ENCODE results near the gene PRDM16.

PRDM16 gene

DNA sequence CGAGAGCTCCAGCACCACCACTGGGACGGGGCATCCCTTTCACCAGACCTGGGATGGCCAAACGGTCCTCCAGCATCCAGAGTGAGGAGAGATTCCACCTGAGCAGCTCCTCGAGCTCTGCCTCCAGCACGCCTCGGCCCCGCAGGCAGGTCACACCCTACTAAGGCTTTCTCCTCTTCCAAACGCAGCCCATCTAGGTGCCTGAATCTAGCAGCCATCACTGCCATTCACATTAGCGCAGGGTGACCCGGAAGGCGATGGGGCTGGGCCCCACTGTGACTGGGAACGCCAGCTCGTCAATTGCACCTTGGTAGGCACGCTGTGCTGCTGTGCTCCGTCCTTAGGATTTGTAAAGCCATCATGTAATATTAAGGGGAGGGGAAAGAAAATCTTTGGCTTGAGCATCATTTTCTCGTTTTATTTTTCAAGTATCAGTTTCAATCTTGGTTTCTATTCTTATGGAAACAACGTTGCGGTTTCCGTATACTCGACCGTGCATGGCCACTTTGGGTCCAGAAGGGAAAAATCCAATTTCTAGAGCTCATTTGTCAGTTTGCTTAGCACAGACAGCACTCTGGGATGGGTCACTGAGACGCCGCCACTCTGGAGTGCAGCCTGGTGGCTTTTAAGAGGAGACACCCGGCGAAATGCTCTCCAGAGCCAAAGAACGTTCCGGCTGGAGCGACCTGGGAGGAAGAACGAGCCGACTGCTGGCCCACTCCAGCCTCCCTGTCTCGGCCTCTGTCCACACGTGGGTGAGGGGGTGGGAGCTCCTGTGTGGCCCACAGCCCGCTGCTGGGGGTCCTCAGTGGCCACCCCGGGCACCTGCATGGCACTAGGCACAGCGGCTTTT, 173.6 kb downstream of the PRDM16 start:
- no peak for DNase-seq (ENCODE audit: low read depth in 2 of 2)

DNA sequence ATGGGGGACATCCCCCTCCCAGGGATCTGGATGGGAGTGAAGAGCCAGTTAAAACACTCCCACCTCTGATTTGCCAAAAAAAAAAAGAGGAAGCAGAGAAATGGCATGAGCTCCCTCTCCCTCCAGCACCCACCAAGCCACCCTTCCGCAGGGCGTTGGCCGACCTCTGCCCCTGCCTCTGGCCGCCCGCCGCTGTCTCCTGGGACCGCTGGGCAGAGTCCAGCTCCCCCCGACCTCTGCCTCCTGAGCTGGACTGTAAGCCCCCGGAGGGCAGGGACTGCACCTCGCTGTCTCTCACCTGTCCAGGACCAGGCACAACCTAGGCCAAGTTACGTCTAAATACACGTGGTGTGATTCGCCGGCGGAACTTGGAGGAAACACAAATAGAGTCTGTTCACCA, 174.3 kb downstream of the PRDM16 start:
- DNase-seq (ENCODE audit: low read depth in 2 of 2) = no peak

DNA sequence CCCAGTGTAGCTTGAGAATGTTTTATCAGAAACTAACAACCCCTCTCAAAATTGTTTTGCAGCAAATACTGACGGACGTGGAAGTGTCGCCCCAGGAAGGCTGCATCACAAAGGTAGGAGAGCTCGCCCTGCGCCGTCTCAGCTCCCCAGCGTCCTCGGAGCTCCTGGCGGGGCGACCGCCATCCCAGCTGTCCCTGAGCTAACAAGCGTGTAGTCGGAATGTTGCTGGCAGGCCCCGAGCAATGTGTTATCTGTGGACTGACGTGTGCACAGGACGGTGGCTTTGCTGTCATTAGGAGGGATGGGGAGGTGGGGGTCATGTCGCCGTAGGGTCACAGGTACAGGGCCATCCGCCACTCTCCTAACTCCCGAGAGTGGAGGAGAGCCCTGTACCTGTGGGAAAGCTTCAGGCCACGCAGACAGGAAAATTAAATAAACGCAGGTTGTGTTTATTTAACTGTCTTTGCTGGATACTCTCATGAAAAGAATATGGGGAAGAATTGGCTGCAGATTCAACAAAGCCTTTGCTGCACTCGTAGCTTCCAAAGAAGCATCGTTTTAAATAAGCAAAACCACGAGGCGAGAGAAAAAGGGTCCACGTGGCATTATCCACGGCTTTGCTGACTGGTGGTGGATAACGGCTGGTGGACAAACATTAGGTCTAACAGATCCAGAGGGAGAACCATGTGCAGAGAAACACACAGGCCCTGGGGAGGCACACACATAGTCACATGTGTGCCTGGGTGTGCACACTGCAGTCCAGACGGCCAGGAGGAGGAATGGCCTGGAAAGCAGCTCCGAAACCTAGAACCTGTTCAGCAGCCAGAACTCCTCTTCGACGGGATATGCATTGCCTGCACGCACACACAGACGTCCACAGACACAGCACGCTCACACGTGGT, 175.3 kb downstream of the PRDM16 start:
- no peak for DNase-seq (ENCODE audit: low read depth in 2 of 2)

DNA sequence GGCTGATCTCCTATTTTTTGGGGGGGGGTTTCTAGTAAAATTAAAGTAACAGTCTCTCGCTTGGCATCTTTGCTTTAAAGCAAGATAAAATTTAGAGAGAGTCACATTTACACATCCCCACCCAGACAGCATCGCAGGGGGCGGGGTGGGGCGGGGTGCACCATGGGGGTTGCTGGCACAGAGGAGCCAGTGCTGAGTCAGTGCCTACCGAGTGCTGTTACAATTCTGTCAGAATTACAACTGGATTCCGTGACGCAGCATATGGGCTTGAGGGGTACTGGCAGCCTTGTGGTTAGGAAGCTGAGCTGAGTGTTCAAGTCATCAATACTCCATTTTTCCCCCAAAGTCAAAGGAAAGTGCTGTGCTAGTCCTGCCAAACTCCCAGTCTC, 175.9 kb downstream of the PRDM16 start:
- DNase-seq (ENCODE audit: low read depth in 2 of 2) = no peak

DNA sequence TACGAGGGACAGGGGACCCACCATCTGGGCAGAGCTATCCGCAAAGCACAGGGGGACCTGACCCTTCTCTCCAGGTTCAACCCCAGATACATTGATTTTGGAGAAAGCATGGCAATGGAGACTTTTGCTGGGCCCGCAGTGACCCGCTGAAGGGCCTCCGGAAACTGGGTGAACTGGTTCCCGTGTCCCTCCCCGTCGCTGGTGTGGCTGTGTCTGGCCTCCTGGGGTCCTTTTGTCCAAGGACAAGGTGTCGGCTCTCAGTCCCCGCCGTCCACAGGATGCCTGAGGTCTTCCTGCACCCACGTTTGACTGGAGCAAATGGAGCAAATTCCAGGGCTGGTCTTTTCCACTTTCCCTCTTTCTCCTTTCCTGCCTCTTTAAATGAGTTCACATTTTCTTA, 176.3 kb downstream of the PRDM16 start:
- DNase-seq (ENCODE audit: low read depth in 2 of 2) = no peak

DNA sequence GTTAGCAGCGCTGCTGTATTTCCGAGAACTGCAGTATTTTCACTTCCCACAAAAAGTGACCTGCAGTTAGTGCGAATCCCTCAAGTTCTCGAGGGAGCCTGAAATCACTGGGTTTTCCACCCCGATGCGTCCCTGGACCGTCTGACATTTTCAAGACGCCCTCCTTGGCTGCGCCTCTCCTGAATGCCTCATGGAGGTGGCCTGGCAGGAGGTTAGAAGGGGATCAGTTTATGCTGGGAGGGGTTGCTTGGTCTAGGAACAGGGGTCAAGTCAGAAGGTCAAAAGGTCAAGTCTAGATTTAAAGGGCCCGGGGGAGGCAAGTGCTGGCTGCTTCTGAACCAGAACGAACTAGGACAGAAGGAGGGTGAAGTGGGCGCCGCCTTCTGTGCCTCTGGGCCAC, 176.8 kb downstream of the PRDM16 start:
- DNase-seq (ENCODE audit: low read depth in 2 of 2) = no peak

DNA sequence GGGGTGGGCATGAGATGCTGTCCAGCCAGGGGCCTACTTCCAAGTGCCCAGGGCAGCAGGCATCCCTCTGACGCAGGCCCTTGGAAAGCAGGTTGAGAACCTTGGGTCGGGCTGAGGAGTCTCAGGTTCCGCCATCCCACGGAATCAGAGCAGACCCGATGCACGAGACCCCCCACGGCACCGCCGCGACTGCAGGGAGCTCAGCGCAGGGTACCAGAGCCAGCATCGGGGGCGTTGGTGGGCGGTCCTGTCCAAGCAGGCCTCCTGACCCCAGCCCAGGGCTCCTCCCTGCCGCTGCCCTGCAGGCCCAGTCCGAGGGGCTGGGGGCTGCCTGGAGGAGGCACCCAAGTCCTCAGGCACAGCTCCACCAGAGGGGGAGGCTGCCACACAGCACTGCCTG, 177.2 kb downstream of the PRDM16 start:
- no peak for DNase-seq (ENCODE audit: low read depth in 2 of 2)

DNA sequence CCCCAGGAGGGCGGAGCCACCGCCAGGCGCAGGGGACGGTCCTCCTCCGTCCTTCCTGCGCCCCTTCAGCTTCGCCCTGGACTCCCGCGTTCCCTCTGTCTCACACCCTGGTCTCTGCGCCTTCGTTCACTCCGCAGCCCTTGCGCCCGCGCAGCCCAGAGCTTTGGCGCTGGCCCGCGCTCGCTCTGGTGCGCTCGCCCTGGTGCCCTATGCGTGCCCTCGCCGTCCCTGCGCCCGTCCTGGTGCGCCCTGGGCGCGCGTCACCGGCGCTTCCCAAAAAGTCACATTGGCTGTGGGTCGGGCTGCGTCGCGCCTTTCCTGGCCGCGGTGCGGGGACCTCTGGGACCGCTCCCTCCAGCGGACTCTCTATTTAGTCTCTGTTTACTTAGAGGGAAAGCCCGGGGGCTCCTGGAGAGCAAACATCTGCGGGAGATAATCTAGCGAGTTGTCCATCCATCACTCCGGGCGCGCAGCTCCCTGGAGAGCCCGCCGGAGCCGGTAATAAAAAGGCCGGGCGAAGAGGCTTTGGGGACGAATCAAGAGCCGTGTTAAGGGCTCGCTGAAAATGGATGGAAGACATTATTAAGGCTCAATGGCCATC, 178.6 kb downstream of the PRDM16 start:
- DNase-seq (ENCODE audit: low read depth in 2 of 2) = no peak

DNA sequence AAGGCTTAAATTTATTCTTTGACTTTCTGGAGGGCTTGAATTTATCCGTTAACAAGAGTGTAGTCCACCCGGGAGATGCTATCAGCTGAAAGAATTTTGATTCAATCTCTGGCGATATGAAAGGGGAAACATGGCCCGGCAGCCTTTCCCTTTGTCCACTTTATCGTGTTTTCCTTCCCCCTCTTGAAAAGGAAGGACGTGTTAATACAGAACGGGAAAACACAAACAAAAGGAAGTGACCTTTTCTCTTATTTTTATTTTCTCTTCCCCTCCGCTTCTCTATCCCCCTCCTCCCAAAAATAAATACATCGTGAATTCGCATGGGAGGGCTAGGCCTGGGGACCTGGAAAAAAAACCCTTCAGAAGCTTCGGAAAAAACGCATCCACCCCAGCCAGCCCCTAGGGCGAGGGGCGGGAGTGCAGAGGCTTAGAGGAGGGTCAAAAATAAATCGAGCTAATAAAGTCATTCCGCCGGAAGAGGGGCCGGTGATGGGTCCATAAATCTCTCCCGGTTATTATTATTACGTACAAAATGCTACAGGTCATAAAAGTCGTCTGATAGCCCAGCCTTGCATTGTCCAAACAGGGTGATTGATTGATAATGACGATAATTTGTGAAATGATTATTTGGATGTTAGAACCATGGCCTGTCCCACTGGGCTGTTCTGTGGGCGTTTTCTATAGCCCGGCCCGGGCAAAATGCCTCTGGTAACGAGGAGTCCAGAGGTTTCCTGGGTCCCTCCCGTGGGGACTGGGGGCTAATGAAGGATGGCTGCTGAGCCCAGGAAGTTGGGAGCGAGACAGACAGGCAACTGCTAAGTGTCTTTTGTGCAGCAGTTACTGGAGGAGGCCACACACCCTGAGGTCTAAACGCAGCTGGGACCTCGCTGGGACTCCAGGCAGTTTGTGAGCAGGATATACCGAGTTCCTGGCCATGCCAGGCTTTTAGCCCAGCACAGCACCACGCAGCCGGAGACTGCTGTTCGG, 179.4 kb downstream of the PRDM16 start:
- DNase-seq (ENCODE audit: low read depth in 2 of 2) = no peak

DNA sequence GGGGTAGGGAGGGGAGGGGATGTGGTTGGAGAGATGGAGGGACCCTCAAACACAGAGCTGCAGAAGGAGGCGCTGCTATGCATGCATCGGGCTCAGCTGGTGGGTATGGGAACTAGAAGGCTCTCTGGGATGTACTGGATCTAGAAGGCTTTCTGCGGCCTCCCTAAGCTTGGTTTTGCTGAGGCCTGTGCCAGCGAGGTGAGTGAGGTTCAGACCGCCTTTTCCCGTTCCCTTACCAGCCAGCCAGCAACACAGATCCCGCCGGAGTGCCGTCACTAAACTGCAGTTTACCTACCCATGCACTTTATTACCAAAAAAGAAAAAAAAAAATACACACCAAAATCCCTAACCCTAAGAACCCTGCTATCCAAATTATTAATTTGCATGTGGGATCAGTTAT, 180.2 kb downstream of the PRDM16 start:
- DNase-seq (ENCODE audit: low read depth in 2 of 2) = no peak

DNA sequence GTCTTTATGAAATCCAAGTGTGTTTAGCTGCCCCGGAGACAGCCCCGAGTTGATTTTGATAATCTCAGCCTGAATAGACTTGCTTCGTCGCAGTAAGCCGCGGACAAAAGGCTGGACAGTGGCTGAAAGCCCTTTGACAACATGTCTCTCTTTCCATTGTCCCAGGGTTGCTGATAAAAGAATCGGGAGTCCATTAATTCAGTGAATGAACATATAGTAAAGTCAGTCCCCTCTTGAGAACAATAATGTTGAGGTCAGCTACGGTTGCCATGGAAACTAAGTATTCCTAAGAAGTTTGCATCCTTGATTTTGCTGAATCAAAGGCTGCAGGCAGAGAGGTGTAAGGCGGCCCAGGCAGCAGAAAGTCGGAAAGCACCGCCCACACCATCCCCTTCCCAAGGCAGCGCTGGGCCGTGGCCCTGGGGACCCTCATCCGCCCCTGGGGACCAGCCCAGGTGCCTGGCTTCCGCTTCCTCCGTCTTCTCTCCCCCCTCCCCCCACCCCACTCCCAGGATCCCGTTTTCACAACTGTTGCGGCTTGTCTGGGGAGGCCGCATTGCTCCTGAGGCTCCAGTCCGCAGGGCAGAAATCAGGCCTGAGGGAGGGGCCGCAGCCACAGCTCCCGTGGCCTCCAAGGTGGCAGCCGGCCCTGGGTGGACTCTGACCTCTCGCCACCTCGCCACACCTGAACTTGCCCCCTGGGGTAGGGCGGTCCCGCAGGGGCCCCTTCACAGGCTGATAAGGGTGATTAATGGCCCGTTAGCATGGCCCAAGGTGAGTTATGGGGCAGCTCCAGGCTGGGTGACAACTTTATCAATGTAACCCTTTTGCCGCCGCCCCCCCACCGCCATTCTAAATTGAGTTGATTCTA, 180.9 kb downstream of the PRDM16 start:
- DNase-seq (ENCODE audit: low read depth in 2 of 2) = no peak

DNA sequence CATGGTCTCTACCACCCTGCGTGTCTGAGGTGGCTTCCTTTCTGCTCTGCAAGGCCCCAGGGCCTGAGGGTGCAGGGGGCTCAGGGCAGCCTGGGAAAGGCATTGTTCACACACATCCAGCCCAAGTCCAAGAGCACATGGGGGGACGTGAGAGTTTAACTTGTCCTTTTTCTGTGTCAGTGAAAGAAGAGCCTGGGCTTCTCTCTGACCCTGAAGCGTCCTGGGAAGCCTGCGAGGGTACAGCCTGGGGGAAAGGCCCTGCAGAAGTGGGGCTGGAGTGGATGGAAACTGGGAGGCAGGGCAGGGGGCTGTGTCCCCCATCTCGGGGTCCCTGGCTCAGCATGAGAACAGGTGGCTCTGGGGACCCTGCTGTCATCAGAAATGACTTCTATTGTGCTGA, 181.6 kb downstream of the PRDM16 start:
- DNase-seq (ENCODE audit: low read depth in 2 of 2) = no peak

DNA sequence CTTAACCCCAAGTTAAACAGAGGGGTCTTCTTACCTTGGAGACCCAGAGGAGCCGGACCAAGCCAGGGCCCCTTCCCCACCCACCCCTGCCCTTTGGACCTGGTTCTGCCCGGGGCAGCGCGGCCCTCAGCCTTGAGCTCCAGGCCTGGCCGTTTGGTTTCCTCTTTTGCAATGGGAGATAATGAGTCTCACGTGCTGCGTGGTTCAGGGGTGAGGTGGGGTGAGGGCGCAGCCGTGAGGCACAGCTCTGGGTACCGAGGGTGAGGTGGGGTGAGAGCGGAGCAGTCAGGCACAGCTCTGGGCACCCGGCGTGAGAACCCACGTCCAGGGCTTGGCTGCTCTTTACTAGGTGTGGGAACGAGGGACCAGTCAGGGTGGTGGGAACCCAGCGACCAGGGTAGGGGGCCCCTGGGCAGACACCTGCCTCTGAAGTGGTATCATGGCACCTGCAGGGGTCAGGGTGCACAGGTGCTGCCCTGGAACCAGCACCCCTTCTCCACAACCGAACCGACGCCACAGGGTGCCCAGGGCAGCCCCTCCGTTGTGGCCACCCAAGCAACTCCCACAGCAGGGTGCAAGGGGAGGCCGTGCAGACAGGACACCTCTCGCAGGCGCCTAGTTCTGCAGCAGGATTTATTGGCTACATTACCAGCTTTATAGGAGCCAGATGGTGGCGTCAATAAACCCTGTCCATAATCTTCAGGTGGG, 182.2 kb downstream of the PRDM16 start:
- no peak for DNase-seq (ENCODE audit: low read depth in 2 of 2)

DNA sequence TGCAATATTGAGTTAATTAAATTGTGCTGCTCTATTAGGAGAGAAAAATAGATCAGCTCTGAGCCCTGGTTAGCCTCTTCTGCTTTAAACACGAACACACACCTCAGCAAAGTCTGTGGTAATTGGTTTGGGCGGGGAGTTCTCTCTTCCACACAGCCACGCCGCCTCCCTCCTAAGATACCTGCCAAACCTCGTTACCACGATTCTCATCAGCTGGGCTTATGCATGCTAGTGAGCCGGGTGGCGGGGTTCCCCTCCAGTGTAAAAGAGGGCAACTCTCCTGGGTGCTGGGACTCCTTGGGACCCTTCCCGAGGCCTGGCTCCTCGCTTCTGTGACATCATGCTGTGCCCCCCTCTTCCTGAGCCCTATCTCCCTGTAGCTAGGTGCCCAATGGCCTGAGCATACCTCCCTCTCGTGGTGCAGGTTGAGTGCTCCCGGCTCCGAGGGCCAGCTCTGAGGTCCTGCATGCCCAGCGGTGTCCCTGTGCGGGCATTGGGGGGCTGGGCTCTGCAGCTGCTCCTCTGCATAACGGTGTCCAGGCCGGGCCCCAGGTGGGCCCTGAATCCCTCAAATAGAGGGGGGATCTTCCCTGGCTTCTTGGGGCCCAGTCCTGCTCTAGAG, 182.9 kb downstream of the PRDM16 start:
- DNase-seq (ENCODE audit: low read depth in 2 of 2) = no peak

DNA sequence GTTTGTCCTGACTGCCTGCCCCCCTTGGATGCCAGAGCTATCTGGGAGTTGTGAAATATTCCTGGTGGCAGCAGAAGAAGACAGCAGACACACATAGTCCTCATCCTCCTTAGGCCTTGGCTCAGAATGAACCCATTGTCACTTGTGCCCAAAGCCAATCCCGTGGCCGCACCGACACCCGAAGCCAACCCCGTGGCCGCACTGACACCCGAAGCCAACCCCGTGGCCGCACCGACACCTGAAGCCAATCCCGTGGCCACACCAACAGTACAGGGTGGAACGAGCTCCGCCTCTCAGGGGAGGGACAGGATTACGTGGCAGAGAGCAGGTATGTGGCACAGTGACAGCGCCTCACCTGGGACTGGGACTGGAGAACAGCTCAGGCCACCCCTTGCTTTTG, 186.7 kb downstream of the PRDM16 start:
- DNase-seq (ENCODE audit: low read depth in 2 of 2) = no peak

DNA sequence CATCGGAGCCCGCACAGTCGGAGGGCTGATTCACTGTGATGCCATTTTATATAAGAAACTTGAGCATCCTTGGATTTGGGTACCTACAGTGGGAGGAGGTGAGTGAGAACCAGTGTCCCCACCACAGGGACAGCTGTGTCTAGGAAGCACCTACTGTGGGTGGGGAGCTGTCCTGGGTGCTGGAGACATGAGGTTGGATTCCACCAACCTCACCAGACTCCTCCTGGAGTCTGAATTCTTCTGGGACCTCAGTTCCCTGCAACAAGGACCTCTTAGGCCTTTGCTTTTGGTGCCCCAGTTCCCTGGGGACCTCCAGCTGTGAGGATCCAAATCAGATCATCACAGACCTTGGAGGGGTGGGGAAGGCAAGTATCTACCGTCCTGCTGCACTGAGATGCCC, 188.8 kb downstream of the PRDM16 start:
- DNase-seq (ENCODE audit: low read depth in 2 of 2) = no peak

DNA sequence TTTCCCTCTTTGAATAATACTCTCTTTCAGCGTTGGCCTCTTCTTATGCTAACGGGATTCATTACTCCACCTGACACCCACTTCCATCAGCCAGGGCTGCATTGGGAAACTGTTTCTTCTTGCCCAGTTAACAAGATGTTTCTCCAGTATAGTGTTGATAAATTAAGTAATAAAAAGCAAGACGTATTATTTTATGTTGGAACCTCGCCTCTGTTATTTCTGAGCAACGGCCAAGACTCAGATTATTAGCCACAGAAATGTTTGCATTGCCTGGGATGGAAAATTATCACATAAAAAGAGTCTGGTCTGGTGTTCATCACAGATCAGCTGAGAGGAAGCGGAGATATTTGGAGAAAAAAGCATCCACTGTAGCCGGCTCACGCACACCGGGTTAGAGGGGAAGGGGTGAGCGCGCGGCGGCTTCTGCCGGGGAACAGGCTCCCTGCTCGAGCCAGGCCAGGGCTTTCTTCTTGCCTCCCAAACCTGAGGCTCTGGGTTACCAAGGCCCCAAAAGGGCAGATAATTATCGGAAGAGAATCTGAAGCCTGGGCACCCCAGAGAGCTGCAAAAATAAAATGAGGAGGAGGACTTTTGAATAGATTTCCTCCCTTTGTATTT, 189.5 kb downstream of the PRDM16 start:
- no peak for DNase-seq (ENCODE audit: low read depth in 2 of 2)

DNA sequence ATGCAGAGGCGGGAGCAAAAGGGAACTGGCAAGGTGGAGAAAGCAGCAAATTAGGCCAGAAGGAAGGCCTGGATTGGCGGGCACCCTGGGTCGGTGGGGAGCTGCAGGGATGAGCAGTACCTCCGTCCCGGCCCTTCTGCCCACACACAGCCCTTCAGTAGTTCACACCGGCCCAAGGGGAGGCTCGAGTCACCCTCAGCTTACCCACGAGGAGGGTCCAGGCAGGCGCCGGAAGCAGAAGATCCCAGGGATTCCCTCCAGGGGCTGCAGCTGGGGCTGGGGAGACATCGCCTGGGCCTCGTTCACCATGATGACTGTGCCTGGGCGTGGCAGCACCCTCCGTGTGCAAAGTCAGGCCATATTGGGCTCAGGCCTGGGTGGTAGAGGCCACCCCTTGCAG, 190.0 kb downstream of the PRDM16 start:
- no peak for DNase-seq (ENCODE audit: low read depth in 2 of 2)

Measured in stimulated activated CD8-positive, alpha-beta memory T cell treated with anti-CD3 and anti-CD28 coated beads, Interleukin-7, amount 100 ng/mL, for 4 hours (primary cell).